DOHH2 (cell line): ENCODE data around the gene MACROD2.

Source experiments
- H3F3A ChIP-seq: fragments of 200-600 bp; sonication (generic), shearing (Covaris generic); 2 replicates; pipeline ENCODE4 v1.6.0; 2016; ENCODE audit warnings: antibody characterized with exemption, mild to moderate bottlenecking; ENCODE audit not compliant: control insufficient read depth, insufficient read depth
- H3K27ac ChIP-seq: fragments of 200-600 bp; sonication (generic); 2 replicates; pipeline ENCODE4 v1.5.1; 2014; ENCODE audit warnings: low read depth, mild to moderate bottlenecking, low read length, moderate library complexity
- H3K27me3 ChIP-seq: fragments of 200-600 bp; sonication (generic); 2 replicates; pipeline ENCODE4 v1.6.1; 2014; ENCODE audit warnings: mild to moderate bottlenecking, low read length, mixed read lengths; ENCODE audit not compliant: control insufficient read depth
- H3K36me3 ChIP-seq: fragments of 200-600 bp; sonication (generic); 2 replicates; pipeline ENCODE4 v1.6.1; 2014; ENCODE audit warnings: mild to moderate bottlenecking, low read length, moderate library complexity, mixed read lengths; ENCODE audit not compliant: control insufficient read depth
- H3K4me1 ChIP-seq: fragments of 200-600 bp; sonication (generic); 2 replicates; pipeline ENCODE4 v1.6.1; 2014; ENCODE audit warnings: mild to moderate bottlenecking, low read length, mixed read lengths; ENCODE audit not compliant: control insufficient read depth
- H3K4me2 ChIP-seq: fragments of 200-600 bp; sonication (generic); 2 replicates; pipeline ENCODE4 v1.6.0; 2014; ENCODE audit warnings: mild to moderate bottlenecking, low read length, moderate library complexity
- H3K4me3 ChIP-seq: fragments of 200-600 bp; sonication (generic); 2 replicates; pipeline ENCODE4 v1.5.1; 2014; ENCODE audit warnings: mild to moderate bottlenecking, low read length, mixed read lengths
- H3K79me2 ChIP-seq: fragments of 200-600 bp; sonication (generic); 2 replicates; pipeline ENCODE4 v1.6.1; 2014; ENCODE audit warnings: mild to moderate bottlenecking, low read length, mixed read lengths; ENCODE audit not compliant: control insufficient read depth
- H3K9me2 ChIP-seq: fragments of 200-600 bp; sonication (generic); replicated peaks from 2 replicates; pipeline ENCODE4 v1.6.1; 2014; ENCODE audit warnings: mild to moderate bottlenecking, low read length, mixed read lengths; ENCODE audit not compliant: control insufficient read depth
- H3K9me3 ChIP-seq: fragments of 200-600 bp; sonication (generic); 2 replicates; pipeline ENCODE4 v1.6.1; 2014; ENCODE audit warnings: antibody characterized with exemption, low read length, mixed read lengths; ENCODE audit not compliant: control insufficient read depth, insufficient read depth
- H4K20me1 ChIP-seq: fragments of 200-600 bp; sonication (generic); 2 replicates; pipeline ENCODE4 v1.6.0; 2014; ENCODE audit warnings: low read depth, mild to moderate bottlenecking, antibody characterized with exemption, low read length, moderate library complexity; ENCODE audit not compliant: control insufficient read depth, insufficient read depth
- CTCF ChIP-seq: fragments of 200-600 bp; sonication (generic); IDR thresholded peaks from one replicate; pipeline ENCODE4 v1.5.1; 2014; ENCODE audit warnings: antibody characterized with exemption, mild to moderate bottlenecking, low read depth, low read length; ENCODE audit not compliant: poor library complexity, severe bottlenecking
- EZH2phosphoT487 ChIP-seq: fragments of 200-600 bp; sonication (generic); IDR thresholded peaks from 2 replicates; pipeline ENCODE4 v1.6.1; 2017; ENCODE audit warnings: borderline replicate concordance, mild to moderate bottlenecking, antibody characterized with exemption, low read length, moderate library complexity, mixed read lengths

Gene MACROD2

GRCh38 chr20:14127514-14128223 is 132.4 kb downstream of the MACROD2 start:
- Histone ChIP-seq H4K20me1 (no peaks in the 10 kb centered on the region), H3K9me3 (no peaks in the 10 kb centered on the region), H3K79me2 (no peaks in the 10 kb centered on the region), H3F3A (no peaks in the 10 kb centered on the region), H3K4me1 (no peaks in the 10 kb centered on the region), H3K4me2 (no peak overlapping the region), H3K9me2 (no peaks in the 10 kb centered on the region), H3K36me3 (no peaks in the 10 kb centered on the region), H3K27me3 (no peaks in the 10 kb centered on the region; the same call in 1 of the 2 replicates), H3K27ac (no peak overlapping the region), H3K4me3 (no peak overlapping the region)
- no peak for TF ChIP-seq CTCF
- no peak for TF ChIP-seq EZH2phosphoT487

- Histone ChIP-seq H3K4me2 (no peak overlapping the region), H3K4me3 (no peak overlapping the region), H3K79me2 (no peaks in the 10 kb centered on the region), H3K27ac (no peak overlapping the region), H3K4me1 (no peaks in the 10 kb centered on the region), H3K27me3 (no peaks in the 10 kb centered on the region), H3F3A (no peaks in the 10 kb centered on the region), H3K9me2 (no peaks in the 10 kb centered on the region), H3K9me3 (no peaks in the 10 kb centered on the region), H4K20me1 (no peaks in the 10 kb centered on the region), H3K36me3 (no peaks in the 10 kb centered on the region)
- no peak for TF ChIP-seq EZH2phosphoT487
- no peak for TF ChIP-seq CTCF
Measured at GRCh38 chr20:14134004-14134403, 138.7 kb downstream of the MACROD2 start.

- H3F3A ChIP-seq, result no peaks in the 10 kb centered on the region
- no peaks in the 10 kb centered on the region for H3K4me1 ChIP-seq
- H3K36me3 ChIP-seq, result no peaks in the 10 kb centered on the region
- no peaks in the 10 kb centered on the region for H3K9me2 ChIP-seq
- no peaks in the 10 kb centered on the region for H3K9me3 ChIP-seq
- no peak overlapping the region for H3K27ac ChIP-seq
- H4K20me1 ChIP-seq, result no peaks in the 10 kb centered on the region
- H3K27me3 ChIP-seq, result no peaks in the 10 kb centered on the region
- H3K4me3 ChIP-seq, result no peak overlapping the region
- H3K79me2 ChIP-seq, result no peaks in the 10 kb centered on the region
- H3K4me2 ChIP-seq, result no peak overlapping the region
- TF ChIP-seq CTCF, result no peak
- no peak for TF ChIP-seq EZH2phosphoT487
Measured at GRCh38 chr20:14142171-14142570, 146.9 kb downstream of the MACROD2 start.
